Posterior vena cava (tissue), 2 donors: Measurements from ENCODE around the gene RCC1. TPM values are rescaled to one million over a fixed set of nuclear protein-coding genes. Genes with fewer than 3 reads are reported as not detected.
"Not testable (repeated sequence)": the region's sequence is repeated elsewhere in the genome, so short reads cannot be mapped to it uniquely, and the experiment has no call there.

Source experiments
- DNase-seq: peaks from one replicate; pipeline ENCODE4 v3.0.0-alpha.2; 2020; ENCODE audit warnings: low spot score
- intact Hi-C, 2 donors: fragments of 100-400 bp; cut with DNase I; formaldehyde crosslinking; loops; one replicate each; pipeline versions ENCODE4 v1.14.1 to v1.14.2; 2022 to 2023
- long read RNA-seq, 2 donors: library from polyadenylated mRNA; unstranded; transcript quantifications; one replicate each; pipeline ENCODE4 v2.0.0, GENCODE V29; 2020 to 2021
- total RNA-seq, 2 donors: library from RNA; stranded (reverse); fragmentation: NEBNext Ultra II Directional; extraction: Animal tissue kit (Norgen Biotek cat#: 25700); gene quantifications; one replicate each; pipeline ENCODE4 v1.2.1, GENCODE V29; 2021
- donor health status: DM: yes; HTN: yes; CAD: no.
- donor health status: DM: yes; HTN: yes; CAD: no.

Gene RCC1, protein sequence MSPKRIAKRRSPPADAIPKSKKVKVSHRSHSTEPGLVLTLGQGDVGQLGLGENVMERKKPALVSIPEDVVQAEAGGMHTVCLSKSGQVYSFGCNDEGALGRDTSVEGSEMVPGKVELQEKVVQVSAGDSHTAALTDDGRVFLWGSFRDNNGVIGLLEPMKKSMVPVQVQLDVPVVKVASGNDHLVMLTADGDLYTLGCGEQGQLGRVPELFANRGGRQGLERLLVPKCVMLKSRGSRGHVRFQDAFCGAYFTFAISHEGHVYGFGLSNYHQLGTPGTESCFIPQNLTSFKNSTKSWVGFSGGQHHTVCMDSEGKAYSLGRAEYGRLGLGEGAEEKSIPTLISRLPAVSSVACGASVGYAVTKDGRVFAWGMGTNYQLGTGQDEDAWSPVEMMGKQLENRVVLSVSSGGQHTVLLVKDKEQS
- 1 to 10 TPM; 7.9 to 9.2 TPM for total RNA-seq
- long read RNA-seq, donor 1, partial matches to known transcripts = 2 of 6 reads
- long read RNA-seq, donor 1, other reads (novel, unspliced or antisense) = 4 of 6 reads
- long read RNA-seq, donor 2, partial matches to known transcripts = 1 of 26 reads
- long read RNA-seq, donor 2, other reads (novel, unspliced or antisense) = 16 of 26 reads

DNA sequence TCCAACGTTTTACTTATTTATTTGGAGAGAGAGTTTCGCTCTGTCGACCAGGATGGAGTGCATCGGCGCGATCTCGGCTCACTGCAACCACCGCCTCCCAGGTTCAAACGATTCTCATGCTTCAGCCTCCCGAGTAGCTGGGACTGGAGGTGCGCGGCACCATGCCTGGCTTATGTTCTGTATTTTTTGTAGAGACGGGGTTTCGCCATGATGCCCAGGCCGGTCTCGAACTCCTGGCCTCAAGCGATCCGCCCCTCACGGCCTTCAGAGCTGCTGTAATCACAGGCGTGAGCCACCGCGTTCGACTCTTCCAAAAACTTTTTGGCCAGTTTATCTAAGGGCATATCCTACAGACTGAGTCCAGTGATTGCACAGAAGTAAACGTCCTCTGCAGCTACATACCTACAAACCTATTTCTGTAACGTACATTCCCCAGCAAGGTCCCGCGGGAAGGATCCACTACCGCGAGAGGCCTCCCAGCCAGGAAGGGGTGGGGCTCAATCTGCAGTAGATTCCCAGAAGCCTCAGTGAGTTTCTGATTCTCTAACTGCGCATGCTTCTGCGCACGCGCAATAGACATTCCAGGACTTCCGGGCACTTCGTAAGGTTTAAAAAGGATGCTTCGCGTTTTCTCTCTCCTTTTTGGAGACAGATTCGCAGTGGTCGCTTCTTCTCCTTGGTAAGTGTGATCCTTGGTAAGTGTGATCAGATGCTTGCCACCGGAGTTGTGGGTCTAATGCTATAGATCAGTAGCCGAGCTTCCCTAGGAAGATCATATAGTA is at the start of gene RCC1:
RCC1 (plus strand) TSS at position 638 of the 782 bp plus-strand sequence. CDS start 23,824 bp downstream, outside the sequence.
- intact Hi-C loops = no loop called here
- peak; percentile 99 for DNase-seq

DNA sequence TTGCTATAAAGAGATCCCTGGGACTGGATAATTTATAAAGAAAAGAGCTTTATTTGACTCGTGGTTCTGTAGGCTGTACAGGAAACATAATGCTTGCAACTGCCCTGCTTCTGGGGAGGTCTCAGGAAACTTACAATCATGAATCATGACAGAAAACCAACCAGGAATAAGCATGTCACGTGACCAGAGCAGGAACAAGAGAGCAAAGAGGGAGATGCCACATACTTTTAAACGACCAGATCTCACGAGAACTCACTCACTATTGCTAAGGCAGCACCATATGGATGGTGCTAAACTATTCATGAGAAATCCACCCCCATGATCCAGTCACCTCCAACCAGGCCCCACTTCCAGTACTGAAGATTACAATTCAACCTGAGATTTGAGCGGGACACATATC is 49.8 kb upstream of the RCC1 start:
- DNase-seq = no peak
- intact Hi-C loops = no loop called here

DNA sequence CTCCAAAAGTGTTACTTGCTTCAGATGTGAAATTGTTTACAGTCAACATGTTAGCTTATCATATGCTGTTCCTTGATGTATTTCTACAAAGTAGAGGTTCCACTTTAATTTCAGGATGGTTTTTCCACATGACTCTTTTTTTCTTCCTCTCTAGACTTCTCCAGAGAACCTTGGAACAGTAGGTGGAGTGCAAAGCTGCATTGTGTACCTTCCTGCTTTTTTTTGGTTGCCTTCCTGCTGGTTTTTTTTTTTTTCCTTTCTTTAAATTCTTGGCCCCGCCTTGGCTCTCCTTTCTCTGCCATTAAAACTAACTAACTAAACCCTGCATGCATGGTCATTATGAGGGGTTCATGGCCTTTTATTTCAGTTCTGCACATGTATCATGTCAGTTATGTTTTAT is 48.2 kb upstream of the RCC1 start:
- intact Hi-C loops = no loop called here

DNA sequence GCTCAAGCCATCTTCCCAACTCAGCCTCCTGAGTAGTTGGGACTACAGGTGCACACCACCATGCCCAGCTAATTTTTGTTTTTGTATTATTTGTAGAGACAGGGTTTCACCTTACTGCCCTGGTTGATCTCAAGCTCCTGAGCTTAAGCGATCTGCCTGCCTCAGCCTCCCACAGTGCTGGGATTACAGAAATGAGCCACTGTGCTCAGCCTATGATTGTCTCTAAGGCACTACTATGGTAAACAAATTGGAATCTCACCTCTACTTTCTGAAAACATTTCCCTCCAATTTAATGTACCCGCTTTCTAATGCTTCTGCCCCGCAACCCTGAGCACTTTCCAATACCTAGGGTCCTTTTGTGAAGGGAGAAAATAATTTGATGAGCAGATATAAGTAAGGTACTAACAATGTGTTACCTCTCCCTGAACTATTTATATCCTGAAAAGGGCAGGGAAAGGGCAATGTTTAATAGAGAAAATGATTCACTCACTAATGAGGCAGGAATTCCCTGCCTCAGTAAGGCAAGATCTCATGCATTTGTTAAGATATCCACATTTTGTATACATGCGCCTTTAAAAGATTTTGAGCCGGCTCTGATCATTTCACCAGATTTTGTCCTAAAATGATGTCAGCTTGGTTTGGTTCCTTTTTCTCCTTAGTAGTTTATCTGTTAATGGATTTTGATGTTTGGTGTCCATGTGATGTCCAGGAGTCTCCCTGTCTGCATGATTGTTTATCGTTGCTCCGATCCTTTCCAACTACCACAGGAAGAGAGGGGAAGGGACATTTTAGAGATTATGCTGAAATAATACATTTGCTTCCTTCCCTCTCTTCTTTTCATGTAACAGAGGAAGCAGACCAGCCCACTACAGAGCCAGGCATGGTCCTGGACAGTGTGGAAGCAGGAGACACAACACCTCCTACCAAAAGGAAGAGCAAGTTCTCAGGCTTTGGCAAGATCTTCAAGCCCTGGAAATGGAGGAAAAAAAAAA is 47.3 kb upstream of the RCC1 start:
- intact Hi-C loops = no loop called here
- DNase-seq = no peak

More for the DNA sequence above, 48.2 kb upstream of the RCC1 start:
- DNase-seq = no peak

DNA sequence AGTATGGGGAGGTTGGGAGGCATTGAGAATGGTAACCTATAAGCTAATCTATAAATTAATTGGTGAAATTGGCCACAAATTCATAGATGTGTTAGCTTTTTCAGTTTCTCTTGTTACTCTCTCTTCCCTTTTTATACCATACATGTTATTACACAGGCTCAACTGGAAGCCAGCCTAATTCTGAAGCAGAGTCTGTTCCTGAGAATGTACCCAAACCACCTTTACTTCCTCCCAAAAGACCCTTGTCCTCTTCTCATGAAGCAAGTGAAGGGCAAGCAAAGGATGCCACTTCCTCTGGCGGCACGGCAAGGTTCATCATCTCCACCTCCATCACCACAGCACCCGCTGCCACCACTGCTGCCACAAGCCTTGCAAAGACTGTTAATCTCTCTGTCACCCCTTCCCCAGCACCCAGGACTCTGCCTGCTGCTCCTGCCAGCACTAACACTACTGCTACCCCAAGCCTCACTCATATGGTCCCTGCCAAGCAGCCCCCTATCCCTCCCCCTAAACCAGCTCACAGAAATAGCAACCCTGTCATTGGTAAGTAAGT is 39.5 kb upstream of the RCC1 start:
- DNase-seq = no peak
- intact Hi-C loops = no loop called here

DNA sequence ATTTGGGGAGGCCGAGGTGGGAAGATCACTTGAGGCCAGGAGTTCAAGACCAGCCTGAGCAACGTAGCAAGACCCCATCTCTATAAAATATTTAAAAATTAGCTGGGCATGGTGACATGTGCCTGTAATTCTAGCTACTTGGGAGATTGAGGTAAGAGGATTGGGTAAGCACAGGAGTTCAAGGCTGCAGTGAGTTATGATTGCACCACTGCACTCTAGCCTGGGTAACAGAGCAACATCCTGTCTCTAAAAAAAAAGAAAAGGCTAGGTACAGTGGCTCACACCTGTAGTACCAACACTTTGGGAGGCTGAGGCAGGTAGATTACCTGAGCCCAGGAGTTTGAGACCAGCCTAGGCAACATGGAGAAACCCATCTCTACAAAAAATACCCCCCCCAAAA is 35.7 kb upstream of the RCC1 start:
- DNase-seq = no peak
- intact Hi-C loops = no loop called here

DNA sequence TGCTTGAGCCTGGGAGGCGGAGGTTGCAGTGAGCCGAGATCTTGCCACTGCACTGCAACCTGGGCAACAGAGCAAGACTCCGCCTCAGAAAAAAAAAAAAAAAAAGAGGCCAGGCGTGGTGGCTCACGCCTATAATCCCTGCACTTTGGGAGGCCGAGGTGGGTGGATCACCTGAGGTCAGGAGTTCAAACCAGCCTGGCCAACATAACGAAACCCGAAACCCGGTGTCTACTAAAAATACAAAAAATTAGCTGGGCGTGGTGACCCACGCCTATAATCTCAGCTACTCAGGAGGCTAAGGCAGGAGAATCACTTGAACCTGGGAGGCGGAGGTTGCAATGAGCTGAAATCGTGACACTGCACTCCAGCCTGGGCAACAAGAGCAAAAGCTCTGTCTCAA is 26.3 kb upstream of the RCC1 start:
- DNase-seq, intact Hi-C loops: not testable (repeated sequence)

DNA sequence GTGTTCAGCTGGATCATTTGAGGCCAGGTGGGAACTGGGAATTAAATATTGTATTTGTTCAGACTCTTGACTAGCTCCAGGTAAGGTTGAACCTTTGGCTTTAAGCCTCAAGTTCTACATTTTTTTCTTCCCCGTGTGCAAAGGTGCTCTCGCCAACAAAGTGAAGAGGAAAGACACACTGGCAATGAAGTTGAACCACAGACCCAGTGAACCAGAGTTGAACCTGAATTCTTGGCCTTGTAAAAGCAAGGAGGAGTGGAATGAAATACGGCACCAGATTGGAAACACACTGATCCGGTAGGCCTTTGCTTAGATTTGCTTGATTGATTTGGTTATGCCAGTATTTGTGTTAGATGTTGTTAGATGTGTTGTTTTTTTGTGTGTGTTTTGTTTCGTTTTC is 25.5 kb upstream of the RCC1 start:
- intact Hi-C loops = no loop called here
- no peak for DNase-seq

DNA sequence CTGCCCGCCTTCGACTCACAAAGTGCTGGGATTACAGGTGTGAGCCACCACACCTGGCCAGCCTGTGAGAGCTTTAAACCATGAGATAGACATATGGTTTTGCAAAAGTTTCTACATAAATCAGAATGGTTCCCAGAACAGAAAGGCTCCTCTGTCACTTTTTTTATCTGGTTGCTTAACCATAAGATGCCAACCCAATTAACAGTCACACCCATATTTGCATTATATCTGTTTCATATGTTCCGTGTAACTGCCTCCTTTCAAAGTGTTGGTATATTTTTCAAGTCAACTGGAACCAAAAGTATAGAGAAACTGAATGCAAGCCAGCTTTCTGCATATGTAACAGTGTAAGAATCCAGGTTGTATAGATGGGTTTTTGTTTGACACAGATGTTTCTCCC is 23.7 kb upstream of the RCC1 start:
- intact Hi-C loops = no loop called here
- no peak for DNase-seq

DNA sequence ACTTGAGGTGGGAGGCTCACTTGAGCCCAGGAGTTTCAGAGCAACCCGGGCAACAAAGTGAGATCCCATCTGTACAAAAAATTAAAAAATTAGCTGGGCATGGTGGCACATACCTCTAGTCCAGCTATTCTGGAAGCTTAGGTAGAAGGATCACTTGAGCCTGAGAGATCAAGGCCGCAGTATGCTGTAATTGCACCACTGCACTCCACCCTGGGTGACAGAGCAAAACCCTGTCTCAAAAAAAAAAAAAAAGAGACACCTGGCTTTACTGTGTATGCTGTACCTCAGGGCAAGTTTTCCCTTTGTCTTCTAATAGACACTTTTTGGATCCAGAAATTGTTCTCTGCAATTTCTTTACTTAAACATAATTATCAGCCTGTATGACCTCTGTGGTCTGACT is 23.1 kb upstream of the RCC1 start:
- DNase-seq = no peak
- intact Hi-C loops = no loop called here

DNA sequence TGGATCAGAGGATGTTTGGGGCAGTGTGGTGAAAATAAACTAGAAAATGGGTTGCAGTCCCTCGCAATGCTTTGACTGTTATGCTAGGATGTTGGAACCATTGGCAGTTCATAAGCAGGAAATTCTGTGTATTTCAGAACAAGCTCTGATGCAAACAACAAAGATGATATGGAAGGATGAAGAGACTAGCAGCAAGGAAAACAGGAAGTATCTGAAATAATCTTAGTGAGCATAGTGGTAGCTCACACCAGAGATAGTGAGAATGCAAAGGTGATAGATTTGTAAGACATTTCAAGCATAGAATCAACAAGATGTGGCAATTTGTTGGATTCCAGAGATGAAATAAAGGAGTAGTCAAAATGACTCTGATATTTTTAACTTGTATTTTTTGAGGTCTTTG is 11.1 kb upstream of the RCC1 start:
- no peak for DNase-seq
- intact Hi-C loops = no loop called here

DNA sequence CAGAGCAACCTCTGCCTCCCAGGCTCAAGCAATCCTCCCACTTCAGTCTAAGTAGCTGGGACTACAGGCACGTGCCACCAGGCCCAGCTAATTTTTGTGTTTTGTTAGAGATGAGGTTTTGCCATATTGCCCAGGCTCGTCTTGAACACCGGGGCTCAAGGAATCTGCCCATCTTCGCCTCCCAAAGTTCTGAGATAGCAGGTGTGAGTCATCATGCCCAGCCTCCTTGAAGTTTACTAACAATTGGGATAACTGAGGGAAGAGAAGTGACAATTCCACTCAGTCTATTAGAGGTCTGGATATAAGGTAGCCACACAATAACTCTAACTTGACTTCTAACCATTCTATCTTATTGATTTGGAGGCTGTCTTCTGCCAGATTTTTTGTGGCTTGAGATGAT is 6.3 kb upstream of the RCC1 start:
- no peak for DNase-seq
- intact Hi-C loops = no loop called here

DNA sequence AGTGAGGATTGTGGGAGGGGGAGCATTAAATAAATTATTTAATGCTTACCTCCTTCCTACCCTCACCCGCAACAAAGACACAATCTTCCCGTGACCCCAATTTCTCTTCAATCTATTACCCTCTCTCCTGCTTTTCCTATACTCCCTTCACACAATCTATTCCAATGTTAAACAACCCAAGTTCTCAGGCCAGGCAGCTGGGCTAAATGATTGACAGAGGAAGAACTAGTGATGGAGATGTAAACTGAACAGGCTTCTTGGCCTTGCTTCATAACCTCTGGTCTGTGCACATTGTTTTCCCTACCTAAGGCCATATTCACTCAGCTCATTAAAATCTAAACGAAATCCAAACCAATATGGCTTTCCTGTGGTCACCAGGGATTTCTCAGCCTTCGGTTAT is 3.9 kb upstream of the RCC1 start:
- DNase-seq = no peak

DNA sequence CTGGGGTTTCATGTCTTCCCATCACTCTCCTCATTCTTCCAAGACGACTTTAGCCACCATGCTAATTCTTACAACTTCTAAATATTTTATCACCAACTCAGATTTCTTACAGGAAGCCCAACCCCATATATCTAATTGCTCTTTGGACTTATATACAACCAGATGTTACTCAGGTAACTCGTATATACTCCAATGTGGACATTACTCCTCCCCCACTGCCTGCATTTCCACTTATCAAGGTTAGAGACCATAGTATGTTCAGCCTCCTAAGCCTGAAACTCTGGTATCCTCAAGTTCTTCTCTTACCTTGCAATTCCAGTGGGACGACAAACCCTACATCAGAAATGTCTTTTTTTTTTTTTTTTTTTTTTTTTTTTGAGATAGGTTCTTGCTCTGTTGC is 2.7 kb upstream of the RCC1 start:
- intact Hi-C loops = no loop called here
- DNase-seq = no peak

More for the DNA sequence above, 3.9 kb upstream of the RCC1 start:
- intact Hi-C loops = no loop called here

DNA sequence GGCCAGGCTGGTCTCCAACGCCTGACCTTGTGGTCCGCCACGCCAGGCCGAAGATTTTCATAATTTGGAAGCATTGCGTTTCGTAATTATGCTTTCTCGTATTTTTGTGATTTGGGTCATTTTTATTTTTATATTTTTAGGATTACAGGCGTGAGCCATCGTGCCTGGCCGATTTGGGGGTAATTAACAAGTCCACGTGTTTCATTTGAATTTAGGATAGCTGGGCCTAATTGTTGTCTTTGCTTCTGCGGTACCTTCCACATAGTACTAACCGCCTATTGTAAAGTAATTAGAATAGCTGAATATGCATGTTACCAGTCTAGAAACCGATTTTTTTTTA is 1.0 kb downstream of the RCC1 start:
- no peak for DNase-seq
- intact Hi-C loops = no loop called here

DNA sequence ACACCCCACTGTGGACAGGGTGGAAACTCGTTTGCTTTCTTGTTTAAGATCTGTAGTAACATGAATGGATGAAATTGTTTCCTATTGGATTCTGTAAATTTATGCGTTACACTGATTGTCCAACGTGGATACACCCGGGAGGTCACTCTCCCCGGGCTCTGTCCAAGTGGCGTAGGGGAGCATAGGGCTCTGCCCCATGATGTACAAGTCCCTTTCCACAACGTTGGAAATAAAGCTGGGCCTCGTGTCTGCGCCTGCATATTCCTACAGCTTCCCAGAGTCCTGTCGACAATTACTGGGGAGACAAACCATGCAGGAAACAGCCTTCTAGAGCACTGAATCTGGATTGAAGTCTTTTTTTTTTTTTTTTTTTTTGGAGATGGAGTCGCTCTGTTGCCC is 1.4 kb downstream of the RCC1 start:
- DNase-seq = peak; percentile 26
- intact Hi-C loops = no loop called here

DNA sequence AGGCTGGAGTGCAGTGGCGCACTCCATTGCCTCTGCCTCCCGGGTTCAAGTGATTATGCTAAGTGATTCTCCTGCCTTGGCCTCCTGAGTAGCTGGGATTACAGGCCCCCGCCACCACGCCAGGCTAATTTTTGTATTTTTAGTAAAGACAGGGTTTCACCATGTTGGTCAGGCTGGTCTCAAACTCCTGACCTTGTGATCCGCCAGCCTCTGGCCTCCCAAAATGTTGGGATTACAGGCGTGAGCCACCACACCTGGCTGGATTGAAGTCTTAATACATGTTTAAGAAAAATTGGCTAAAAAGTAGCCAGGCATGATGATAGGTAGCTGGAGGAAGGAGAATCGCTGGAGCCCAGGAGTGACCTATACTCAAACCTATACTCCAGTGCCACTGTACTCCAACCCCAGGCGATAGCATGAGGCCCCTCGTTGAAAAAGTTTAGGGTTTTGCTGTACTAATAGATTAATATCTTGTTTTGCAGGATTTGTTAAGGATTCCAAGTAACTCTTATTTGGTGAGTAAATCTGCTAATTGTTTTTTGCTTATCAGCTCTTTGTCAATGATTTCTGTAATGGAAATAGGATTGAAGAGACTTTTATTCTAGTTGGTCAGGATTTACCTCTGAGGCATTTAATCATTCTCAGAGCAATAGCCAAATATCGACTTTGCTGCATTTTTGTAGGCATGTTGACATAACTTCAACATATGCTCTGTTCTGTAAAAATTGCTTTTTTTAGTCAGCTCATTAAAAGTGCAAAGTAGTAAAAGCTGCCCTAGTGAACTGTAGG is 2.0 kb downstream of the RCC1 start:
- peak; percentile 48 for DNase-seq
- intact Hi-C loops = no loop called here

DNA sequence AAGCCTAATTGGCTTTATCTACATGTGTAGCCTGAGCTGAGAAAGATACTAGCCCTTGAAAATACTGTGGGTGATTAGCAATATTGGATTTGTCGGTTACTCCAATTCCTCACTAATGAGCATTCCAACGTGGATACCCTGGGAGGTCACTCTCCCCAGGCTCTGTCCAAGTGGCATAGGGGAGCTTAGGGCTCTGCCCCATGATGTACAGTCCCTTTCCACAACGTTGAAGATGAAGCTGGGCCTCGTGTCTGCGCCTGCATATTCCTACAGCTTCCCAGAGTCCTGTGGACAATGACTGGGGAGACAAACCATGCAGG is 2.6 kb downstream of the RCC1 start:
- no peak for DNase-seq
- intact Hi-C loops = no loop called here
